ENCODE data around the gene CCNG2. TPM values are rescaled to one million over a fixed set of nuclear protein-coding genes. Genes with fewer than 3 reads are reported as not detected.

Gene CCNG2
- total RNA-seq, 1 donor from 2014 or later: 39.3 TPM

GRCh38 chr4:77143091-77143490 is 13.9 kb upstream of the CCNG2 start:
- no peaks in the 10 kb centered on the region for H3K36me3 ChIP-seq
- no peaks in the 10 kb centered on the region for H3K9me3 ChIP-seq
- H3K27me3 ChIP-seq (ENCODE audit: low read depth): no peaks in the 10 kb centered on the region
- no peak overlapping the region for H3K4me3 ChIP-seq
- intact Hi-C loops (cut with DNase I): no loop called here
- TF ChIP-seq, protein P1, sequence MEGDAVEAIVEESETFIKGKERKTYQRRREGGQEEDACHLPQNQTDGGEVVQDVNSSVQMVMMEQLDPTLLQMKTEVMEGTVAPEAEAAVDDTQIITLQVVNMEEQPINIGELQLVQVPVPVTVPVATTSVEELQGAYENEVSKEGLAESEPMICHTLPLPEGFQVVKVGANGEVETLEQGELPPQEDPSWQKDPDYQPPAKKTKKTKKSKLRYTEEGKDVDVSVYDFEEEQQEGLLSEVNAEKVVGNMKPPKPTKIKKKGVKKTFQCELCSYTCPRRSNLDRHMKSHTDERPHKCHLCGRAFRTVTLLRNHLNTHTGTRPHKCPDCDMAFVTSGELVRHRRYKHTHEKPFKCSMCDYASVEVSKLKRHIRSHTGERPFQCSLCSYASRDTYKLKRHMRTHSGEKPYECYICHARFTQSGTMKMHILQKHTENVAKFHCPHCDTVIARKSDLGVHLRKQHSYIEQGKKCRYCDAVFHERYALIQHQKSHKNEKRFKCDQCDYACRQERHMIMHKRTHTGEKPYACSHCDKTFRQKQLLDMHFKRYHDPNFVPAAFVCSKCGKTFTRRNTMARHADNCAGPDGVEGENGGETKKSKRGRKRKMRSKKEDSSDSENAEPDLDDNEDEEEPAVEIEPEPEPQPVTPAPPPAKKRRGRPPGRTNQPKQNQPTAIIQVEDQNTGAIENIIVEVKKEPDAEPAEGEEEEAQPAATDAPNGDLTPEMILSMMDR (IDR thresholded peaks at IDR 0.05): no peak
- H3K27ac ChIP-seq: no peak overlapping the region
- no peaks in the 10 kb centered on the region for H3K4me1 ChIP-seq
- DNase-seq: no peak
- ATAC-seq: no peak

- Histone ChIP-seq H3K4me3 (no peak overlapping the region), H3K9me3 (no peaks in the 10 kb centered on the region), H3K27ac (no peak overlapping the region), H3K36me3 (no peaks in the 10 kb centered on the region), H3K27me3 (ENCODE audit: low read depth) (no peaks in the 10 kb centered on the region), H3K4me1 (no peaks in the 10 kb centered on the region)
- TF ChIP-seq, protein P1 (IDR thresholded peaks at IDR 0.05): no peak
- DNase-seq: no peak
- ATAC-seq: no peak
- intact Hi-C loops (cut with DNase I): no loop called here
These were observed 11.2 kb upstream of the CCNG2 start for GRCh38 chr4:77145842-77146185.

DNA sequence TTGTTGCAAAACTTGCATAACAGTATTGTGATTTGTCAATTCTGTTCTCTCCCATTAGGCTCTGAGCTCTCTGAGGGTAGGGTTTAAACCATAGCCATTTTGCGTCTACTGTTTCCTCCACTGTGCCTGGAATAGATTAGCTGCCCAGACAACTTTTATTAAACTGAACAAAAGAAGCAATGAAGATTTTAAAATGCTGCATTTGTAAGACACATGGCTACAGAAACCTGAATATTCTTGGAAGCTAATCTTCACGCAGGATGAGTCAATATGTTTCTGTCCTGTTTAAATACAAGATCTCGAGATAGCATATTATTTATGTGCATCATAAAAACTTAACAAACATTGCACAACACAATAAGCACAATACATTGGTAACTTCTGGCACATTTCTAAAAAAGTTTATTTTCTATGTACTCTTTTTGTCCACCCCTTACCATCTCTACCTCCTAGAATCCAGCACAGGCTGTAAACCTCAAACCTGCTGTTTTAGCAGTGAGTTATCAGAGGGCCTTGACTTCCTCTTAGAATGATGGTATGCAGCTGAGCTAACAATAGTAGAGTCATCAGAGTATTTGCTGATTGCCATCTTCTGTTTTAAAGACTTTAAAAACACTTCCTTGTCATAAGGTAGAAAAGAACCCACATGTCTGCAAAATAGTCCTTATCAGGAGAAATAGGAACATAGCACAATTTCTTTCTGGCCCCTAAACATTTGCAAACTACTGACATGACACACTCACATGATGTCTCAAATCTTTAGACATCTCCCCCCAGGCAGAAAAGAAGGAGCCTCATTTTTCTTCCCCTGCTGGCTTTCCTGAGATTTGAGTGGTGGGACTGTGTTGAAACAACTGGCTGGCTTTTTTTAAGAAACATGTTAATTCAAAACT is 10.6 kb upstream of the CCNG2 start:
- no peak overlapping the region for H3K27ac ChIP-seq
- intact Hi-C loops (cut with DNase I): no loop called here
- H3K36me3 ChIP-seq: no peaks in the 10 kb centered on the region
- H3K27me3 ChIP-seq (ENCODE audit: low read depth): no peaks in the 10 kb centered on the region
- TF ChIP-seq, protein P1 (IDR thresholded peaks at IDR 0.05): no peak
- peak in 1 of 2 donors; percentile 53 for ATAC-seq
- no peak for DNase-seq
- no peaks in the 10 kb centered on the region for H3K4me1 ChIP-seq
- no peaks in the 10 kb centered on the region for H3K9me3 ChIP-seq
- H3K4me3 ChIP-seq: no peak overlapping the region

GRCh38 chr4:77147079-77147782 is 9.8 kb upstream of the CCNG2 start:
- ATAC-seq (no peak), DNase-seq (no peak)
- H3K4me1 ChIP-seq: no peaks in the 10 kb centered on the region
- no peaks in the 10 kb centered on the region for H3K27me3 ChIP-seq (ENCODE audit: low read depth)
- intact Hi-C loops (cut with DNase I): no loop called here
- TF ChIP-seq, protein P1 (IDR thresholded peaks at IDR 0.05): no peak
- H3K36me3 ChIP-seq: no peaks in the 10 kb centered on the region
- H3K9me3 ChIP-seq: no peaks in the 10 kb centered on the region
- no peak overlapping the region for H3K4me3 ChIP-seq
- H3K27ac ChIP-seq: no peak overlapping the region

GRCh38 chr4:77148078-77148477 is 8.9 kb upstream of the CCNG2 start:
- Histone ChIP-seq H3K36me3 (no peaks in the 10 kb centered on the region), H3K27me3 (ENCODE audit: low read depth) (no peaks in the 10 kb centered on the region), H3K9me3 (no peaks in the 10 kb centered on the region), H3K27ac (no peak overlapping the region), H3K4me1 (no peaks in the 10 kb centered on the region), H3K4me3 (no peak overlapping the region)
- ATAC-seq (no peak), DNase-seq (no peak)
- TF ChIP-seq, protein P1 (IDR thresholded peaks at IDR 0.05): no peak
- intact Hi-C loops (cut with DNase I): no loop called here
